ENCODE data around the gene SLC6A19.

DNA sequence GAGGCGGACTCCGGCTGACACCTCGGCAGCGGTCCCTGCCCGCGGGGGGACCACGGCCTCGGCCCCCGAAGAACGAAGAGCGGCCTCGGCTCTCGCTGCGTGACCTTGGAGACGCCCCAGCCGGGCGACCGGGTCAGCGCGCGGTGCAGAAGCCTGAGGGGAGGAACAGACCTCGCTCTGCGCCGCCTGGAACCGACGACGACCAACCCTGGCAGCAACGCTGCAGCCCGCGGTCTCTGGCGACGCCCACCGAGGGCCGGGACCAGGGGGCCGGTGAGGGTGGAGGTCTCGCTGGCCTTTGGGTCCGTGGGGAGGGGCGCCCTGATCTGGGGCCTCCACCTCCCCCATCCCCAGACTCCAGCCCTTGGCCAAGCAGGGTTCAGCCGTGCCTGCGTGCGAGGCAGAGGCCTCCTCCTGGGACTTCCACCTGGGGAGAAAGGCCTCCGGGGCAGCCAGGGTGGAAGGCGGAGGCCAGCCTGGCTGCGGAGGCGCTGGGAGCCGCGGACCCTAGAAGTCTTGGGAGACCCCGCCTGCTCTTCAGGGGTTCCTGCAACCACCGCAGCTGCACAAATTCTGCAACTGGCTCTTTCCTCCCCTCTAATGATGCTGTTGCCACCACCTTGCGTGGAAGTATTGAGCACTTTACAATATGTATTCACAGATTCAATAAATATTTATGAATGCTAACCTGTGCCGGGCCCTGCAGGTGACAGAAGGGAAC lies 45.2 kb upstream of the SLC6A19 start:
- TF ChIP-seq POLR2AphosphoS5 (IDR thresholded peaks at IDR 0.05) (no peak), CTCF (IDR thresholded peaks at IDR 0.05) (no peak), POLR2A (IDR thresholded peaks at IDR 0.05) (no peak)
